ENCODE measurements around the gene TNFAIP3.

DNA sequence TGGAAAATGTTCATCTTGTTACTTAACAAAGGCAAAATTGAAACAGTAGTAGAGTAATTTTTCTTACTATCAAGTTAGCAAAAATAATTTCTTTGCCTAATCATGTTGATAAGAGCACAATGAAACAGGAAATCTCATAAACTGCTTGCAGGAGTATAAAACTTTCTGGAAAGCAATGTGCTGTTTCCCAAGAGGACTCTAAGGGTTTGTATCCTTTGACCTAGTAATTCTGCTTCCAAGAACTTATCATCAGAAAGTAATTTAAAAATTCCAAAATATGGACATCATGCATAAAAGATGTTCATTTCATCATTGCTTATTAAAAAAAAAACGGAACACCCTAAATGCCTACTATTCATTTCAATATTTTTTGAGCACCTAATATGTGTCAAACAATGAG is 46.1 kb upstream of the TNFAIP3 start:
- no peak for TF ChIP-seq ZNF274 (IDR thresholded peaks at IDR 0.05; ENCODE audit: low read depth, low read length)
- no peak for TF ChIP-seq YY1 (IDR thresholded peaks at IDR 0.05; ENCODE audit: insufficient read depth, insufficient read length)

Data from NT2/D1 (cell line).